ENCODE data around the gene PNPLA1. TPM values are rescaled to one million over a fixed set of nuclear protein-coding genes. Genes with fewer than 3 reads are reported as not detected.
"Not testable (repeated sequence)": the region's sequence is repeated elsewhere in the genome, so short reads cannot be mapped to it uniquely, and the experiment has no call there.

Gene PNPLA1
- total RNA-seq, 1 donor from 2014 or later = not detected

GRCh38 chr6:36336779-36337241 is 67.0 kb downstream of the PNPLA1 start, which contains the start of gene BNIP5:
Gene BNIP5 (minus strand): TSS chr6:36336888. CDS start chr6:36330690, 6,198 bp downstream.
- no peak within 1 kb of the TSS for H2AFZ ChIP-seq (replicated peaks)
- Mint-ChIP-seq H3K27ac (no peak within 1 kb of the TSS), H3K4me3 (no peak within 1 kb of the TSS), H3K27me3 (ENCODE audit: insufficient read depth, low read depth) (peaks cover 16% of the 10 kb centered on the region), H3K4me1 (peaks cover 45% of the 10 kb centered on the region), H3K36me3 (no peaks in the 10 kb centered on the region), H3K9me3 (no peaks in the 10 kb centered on the region)
- DNase-seq (ENCODE audit: low spot score) = no peak
- H3F3A ChIP-seq (ENCODE audit: low read depth) = no peaks in the 10 kb centered on the region
- H3K4me1 ChIP-seq = peaks cover 7% of the 10 kb centered on the region
- no peaks in the 10 kb centered on the region for H3K36me3 ChIP-seq
- H3K27me3 ChIP-seq = peaks cover 29% of the 10 kb centered on the region
- H3K4me2 ChIP-seq = no peak within 1 kb of the TSS
- TF ChIP-seq EZH2 (IDR thresholded peaks at IDR 0.05) (no peak), EZH2phosphoT487 (IDR thresholded peaks at IDR 0.05) (no peak), CTCF (IDR thresholded peaks at IDR 0.05) (no peak)
- no peaks in the 10 kb centered on the region for H3K9me3 ChIP-seq (ENCODE audit: low read depth)
- H3K79me2 ChIP-seq (ENCODE audit: low read depth) = no peaks in the 10 kb centered on the region
- H3K4me3 ChIP-seq = no peak within 1 kb of the TSS
- no peaks in the 10 kb centered on the region for H4K20me1 ChIP-seq (ENCODE audit: low read depth)
- H3K9ac ChIP-seq = no peak within 1 kb of the TSS
- no peak within 1 kb of the TSS for H3K27ac ChIP-seq

GRCh38 chr6:36337814-36338213 is 68.0 kb downstream of the PNPLA1 start:
- peaks cover 29% of the 10 kb centered on the region for H3K27me3 ChIP-seq
- H3K79me2 ChIP-seq (ENCODE audit: low read depth) = no peaks in the 10 kb centered on the region
- H3K27ac ChIP-seq = no peak overlapping the region
- H3K9me3 ChIP-seq (ENCODE audit: low read depth) = no peaks in the 10 kb centered on the region
- H4K20me1 ChIP-seq (ENCODE audit: low read depth) = no peaks in the 10 kb centered on the region
- no peak overlapping the region for H3K4me2 ChIP-seq
- DNase-seq (ENCODE audit: low spot score) = no peak
- H3K4me3 Mint-ChIP-seq = no peak overlapping the region
- peaks cover 39% of the 10 kb centered on the region for H3K4me1 Mint-ChIP-seq
- no peak overlapping the region for H2AFZ ChIP-seq (replicated peaks)
- H3K4me3 ChIP-seq = no peak overlapping the region
- no peaks in the 10 kb centered on the region for H3K36me3 ChIP-seq
- no peaks in the 10 kb centered on the region for H3F3A ChIP-seq (ENCODE audit: low read depth)
- H3K4me1 ChIP-seq = peaks cover 7% of the 10 kb centered on the region
- no peak overlapping the region for H3K27ac Mint-ChIP-seq
- TF ChIP-seq EZH2phosphoT487 (IDR thresholded peaks at IDR 0.05) (no peak), CTCF (IDR thresholded peaks at IDR 0.05) (no peak), EZH2 (IDR thresholded peaks at IDR 0.05) (no peak)
- H3K9ac ChIP-seq = no peak overlapping the region
- no peaks in the 10 kb centered on the region for H3K36me3 Mint-ChIP-seq
- no peaks in the 10 kb centered on the region for H3K9me3 Mint-ChIP-seq
- H3K27me3 Mint-ChIP-seq (ENCODE audit: insufficient read depth, low read depth) = peaks cover 11% of the 10 kb centered on the region

- not testable (repeated sequence) for H3K27ac Mint-ChIP-seq; H3K4me2 ChIP-seq; H3K27ac ChIP-seq; H3F3A ChIP-seq (ENCODE audit: low read depth); H3K4me1 ChIP-seq; H3K79me2 ChIP-seq (ENCODE audit: low read depth); H3K9ac ChIP-seq; H3K4me3 Mint-ChIP-seq; H3K9me3 Mint-ChIP-seq; H3K36me3 Mint-ChIP-seq; DNase-seq (ENCODE audit: low spot score); H4K20me1 ChIP-seq (ENCODE audit: low read depth); H2AFZ ChIP-seq (replicated peaks); H3K36me3 ChIP-seq; H3K9me3 ChIP-seq (ENCODE audit: low read depth); H3K4me3 ChIP-seq
- peaks cover 29% of the 10 kb centered on the region for H3K27me3 ChIP-seq
- Mint-ChIP-seq H3K27me3 (ENCODE audit: insufficient read depth, low read depth) (peaks cover 10% of the 10 kb centered on the region), H3K4me1 (peaks cover 35% of the 10 kb centered on the region)
These were observed 68.4 kb downstream of the PNPLA1 start for GRCh38 chr6:36338223-36338622.

GRCh38 chr6:36339146-36339545 is 69.3 kb downstream of the PNPLA1 start:
- Histone ChIP-seq H3K4me3 (no peak overlapping the region), H3K27me3 (peaks cover 29% of the 10 kb centered on the region), H3K4me2 (no peak overlapping the region), H3K36me3 (no peaks in the 10 kb centered on the region), H3K9me3 (ENCODE audit: low read depth) (no peaks in the 10 kb centered on the region), H2AFZ (replicated peaks) (no peak overlapping the region), H3K9ac (no peak overlapping the region), H3F3A (ENCODE audit: low read depth) (no peaks in the 10 kb centered on the region), H3K4me1 (peaks cover 4% of the 10 kb centered on the region), H4K20me1 (ENCODE audit: low read depth) (no peaks in the 10 kb centered on the region), H3K79me2 (ENCODE audit: low read depth) (no peaks in the 10 kb centered on the region), H3K27ac (no peak overlapping the region)
- DNase-seq (ENCODE audit: low spot score) = no peak
- H3K9me3 Mint-ChIP-seq = no peaks in the 10 kb centered on the region
- peaks cover 10% of the 10 kb centered on the region for H3K27me3 Mint-ChIP-seq (ENCODE audit: insufficient read depth, low read depth)
- no peak for TF ChIP-seq EZH2 (IDR thresholded peaks at IDR 0.05)
- TF ChIP-seq EZH2phosphoT487 (IDR thresholded peaks at IDR 0.05) = no peak
- no peak for TF ChIP-seq CTCF (IDR thresholded peaks at IDR 0.05)
- no peak overlapping the region for H3K4me3 Mint-ChIP-seq
- H3K36me3 Mint-ChIP-seq = no peaks in the 10 kb centered on the region
- no peak overlapping the region for H3K27ac Mint-ChIP-seq
- peaks cover 25% of the 10 kb centered on the region for H3K4me1 Mint-ChIP-seq

Data from neural progenitor cell (in vitro differentiated cells).